Mucosa of rectum (tissue), 2 donors: ENCODE data around the gene PPP1R13L.
"Not testable (repeated sequence)": the region's sequence is repeated elsewhere in the genome, so short reads cannot be mapped to it uniquely, and the experiment has no call there.

Source experiments
- H3K27ac ChIP-seq, 2 donors: one replicate each; pipeline ENCODE4 v1.7.0; 2013; ENCODE audit warnings: inconsistent platforms in 2 of 2, low read depth in 2 of 2, low read length in 2 of 2
- H3K27me3 ChIP-seq, 2 donors: one replicate each; pipeline ENCODE4 v1.7.0; 2013; ENCODE audit warnings: low read length in 2 of 2; ENCODE audit not compliant: control insufficient read depth in 2 of 2, insufficient read depth in 2 of 2
- H3K36me3 ChIP-seq, 2 donors: one replicate each; pipeline ENCODE4 v1.7.0; 2013; ENCODE audit warnings: low read length in 2 of 2; ENCODE audit not compliant: control insufficient read depth in 2 of 2, insufficient read depth in 2 of 2
- H3K4me1 ChIP-seq, 2 donors: one replicate each; pipeline ENCODE4 v1.7.0; 2013; ENCODE audit warnings: low read length in 2 of 2, mild to moderate bottlenecking in 1 of 2; ENCODE audit not compliant: control insufficient read depth in 2 of 2, insufficient read depth in 2 of 2
- H3K4me3 ChIP-seq, 2 donors: one replicate each; pipeline ENCODE4 v1.7.0; 2013; ENCODE audit warnings: low read length in 2 of 2
- H3K9ac ChIP-seq, 2 donors: one replicate each; pipeline ENCODE4 v1.7.0; 2013; ENCODE audit warnings: low read length in 2 of 2, low read depth in 1 of 2, mild to moderate bottlenecking in 1 of 2
- H3K9me3 ChIP-seq, 2 donors: one replicate each; pipeline ENCODE4 v1.7.0; 2013; ENCODE audit warnings: low read length in 2 of 2; ENCODE audit not compliant: control insufficient read depth in 2 of 2
- donor health status: healthy.
- donor health status: Normal muscosa, but diverticular disease.

PPP1R13L gene

GRCh38 chr19:45432543-45432942 is 27.7 kb upstream of the PPP1R13L start:
- not testable (repeated sequence) for H3K4me1 ChIP-seq, H3K9ac ChIP-seq, H3K9me3 ChIP-seq, H3K27ac ChIP-seq, H3K4me3 ChIP-seq, H3K27me3 ChIP-seq, H3K36me3 ChIP-seq

DNA sequence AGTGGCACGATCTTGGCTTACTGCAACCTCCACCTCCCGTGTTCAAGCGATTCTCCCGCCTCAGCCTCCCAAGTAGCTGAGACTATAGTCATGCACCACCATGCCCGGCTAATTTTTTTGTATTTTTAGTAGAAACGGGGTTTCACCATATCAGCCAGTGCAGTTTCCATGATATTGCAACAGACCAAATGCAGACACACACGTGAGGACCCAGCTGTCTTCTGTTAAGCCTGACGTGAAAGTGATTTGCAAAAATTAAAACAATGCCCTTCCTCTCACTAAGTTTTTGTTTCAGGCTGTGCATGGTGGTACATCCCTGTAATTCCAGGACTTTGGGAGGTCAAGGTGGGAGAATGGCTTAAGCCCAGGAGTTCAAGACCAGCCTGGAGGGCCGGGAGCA is 26.1 kb upstream of the PPP1R13L start:
- not testable (repeated sequence) for H3K36me3 ChIP-seq, H3K4me3 ChIP-seq, H3K27ac ChIP-seq, H3K9me3 ChIP-seq, H3K4me1 ChIP-seq, H3K9ac ChIP-seq, H3K27me3 ChIP-seq

GRCh38 chr19:45429896-45430295 is 25.0 kb upstream of the PPP1R13L start:
- not testable (repeated sequence) for H3K9me3 ChIP-seq, H3K36me3 ChIP-seq, H3K4me1 ChIP-seq, H3K27me3 ChIP-seq, H3K4me3 ChIP-seq, H3K9ac ChIP-seq, H3K27ac ChIP-seq

GRCh38 chr19:45428384-45429231 is 23.7 kb upstream of the PPP1R13L start:
- Histone ChIP-seq H3K9ac (peak overlapping the region in 1 of 2 donors; percentile 54), H3K4me3 (peak overlapping the region; percentile 53 to 62), H3K9me3 (no peaks in the 10 kb centered on the region), H3K27me3 (peaks cover 2 to 4% of the 10 kb centered on the region in 2 donors), H3K27ac (peak overlapping the region in 1 of 2 donors; percentile 43), H3K36me3 (no peaks in the 10 kb centered on the region), H3K4me1 (peaks cover 9 to 10% of the 10 kb centered on the region in 2 donors)

DNA sequence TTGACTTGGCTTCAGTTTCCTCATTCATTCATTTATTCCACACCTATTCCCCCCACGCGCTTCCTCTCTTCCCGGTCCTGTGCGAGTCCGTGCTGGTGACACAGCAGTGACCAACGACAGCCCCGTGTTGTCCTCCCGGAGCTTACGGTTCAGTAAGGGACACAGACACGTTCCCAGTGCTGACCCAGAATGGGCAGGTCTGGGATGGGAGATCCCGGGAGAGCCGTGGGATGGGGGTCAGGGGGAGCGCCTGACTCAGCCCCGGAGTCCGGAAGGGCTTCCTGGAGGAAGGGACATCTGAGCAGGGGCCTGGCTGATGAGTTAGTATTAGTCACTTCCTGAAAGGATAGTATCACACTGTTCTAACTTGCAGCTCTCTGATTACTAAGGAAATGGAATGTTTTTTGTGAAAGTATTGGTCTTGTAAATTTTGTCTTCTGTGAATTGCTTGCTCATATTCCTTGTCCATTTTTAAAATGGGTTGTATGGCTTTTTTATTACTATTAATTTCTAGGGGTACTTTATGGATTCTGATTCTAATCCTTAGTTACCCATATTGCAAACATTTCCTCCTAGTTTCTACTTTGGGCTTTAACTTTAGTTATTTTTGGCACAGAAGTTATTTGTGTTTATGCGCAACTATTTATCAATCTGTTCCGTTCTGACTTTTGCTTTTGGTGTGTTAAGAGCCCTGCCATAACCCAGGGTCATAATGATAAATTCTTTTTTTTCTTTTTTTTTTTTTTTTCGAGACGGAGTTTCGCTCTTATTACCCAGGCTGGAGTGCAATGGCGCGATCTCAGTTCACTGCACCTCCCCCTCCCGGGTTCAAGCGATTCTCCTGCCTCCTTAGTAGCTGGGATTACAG is 19.6 kb upstream of the PPP1R13L start:
- peaks cover 2 to 4% of the 10 kb centered on the region in 2 donors for H3K27me3 ChIP-seq
- H3K4me1 ChIP-seq, result peaks cover 16 to 23% of the 10 kb centered on the region in 2 donors

GRCh38 chr19:45423589-45424190 is 18.8 kb upstream of the PPP1R13L start, which contains the start of gene ERCC1:
Gene ERCC1, minus strand, starts transcription at chr19:45423917. Its CDS starts 543 bp downstream, at chr19:45423374.
- peak within 1 kb of the TSS; percentile 85 to 94 for H3K27ac ChIP-seq
- H3K4me3 ChIP-seq, result peak within 1 kb of the TSS; percentile 76 to 85
- peak within 1 kb of the TSS; percentile 80 to 94 for H3K9ac ChIP-seq
- H3K27me3 ChIP-seq, result peaks cover 0 to 4% of the 10 kb centered on the region in 2 donors
- peaks cover 0 to 13% of the 10 kb centered on the region in 2 donors for H3K36me3 ChIP-seq
- H3K9me3 ChIP-seq, result no peaks in the 10 kb centered on the region
- H3K4me1 ChIP-seq, result peaks cover 22 to 23% of the 10 kb centered on the region in 2 donors

More for the DNA sequence above, 19.6 kb upstream of the PPP1R13L start:
- H3K4me3 ChIP-seq, result peak overlapping the region; percentile 76 to 85
- H3K36me3 ChIP-seq, result peaks cover 0 to 7% of the 10 kb centered on the region in 2 donors
- H3K9ac ChIP-seq, result peak overlapping the region; percentile 80 to 94
- H3K9me3 ChIP-seq, result no peaks in the 10 kb centered on the region
- peak overlapping the region; percentile 85 to 94 for H3K27ac ChIP-seq

DNA sequence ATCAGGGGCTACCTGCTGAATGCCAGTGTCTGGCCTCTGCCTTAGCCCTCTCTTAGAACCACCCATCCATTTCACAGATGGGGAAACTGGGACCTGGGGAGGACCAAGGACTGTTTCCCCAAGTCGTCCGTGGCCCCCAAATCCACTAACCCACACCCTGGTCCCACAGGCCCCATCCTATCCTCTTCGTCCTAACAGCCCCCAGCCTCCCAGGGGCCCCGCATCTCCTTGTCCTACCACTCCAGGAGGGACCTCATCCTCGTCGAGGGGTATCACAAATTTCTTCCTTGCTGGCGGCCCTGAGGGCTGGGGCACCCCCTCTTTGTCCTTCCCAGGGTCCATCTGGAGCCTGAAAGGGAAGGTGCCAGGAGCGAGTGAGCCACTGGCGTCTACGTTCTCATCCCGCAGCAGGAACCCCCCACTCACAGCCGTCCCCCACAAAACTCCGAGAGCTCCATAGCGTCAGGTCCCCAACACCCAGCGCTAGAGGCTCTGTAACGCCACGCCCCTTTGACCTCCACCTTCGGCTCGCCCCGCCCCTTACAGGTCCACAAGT is 18.2 kb upstream of the PPP1R13L start:
- H3K27ac ChIP-seq, result peak overlapping the region; percentile 85 to 94
- peaks cover 0 to 13% of the 10 kb centered on the region in 2 donors for H3K36me3 ChIP-seq
- H3K9ac ChIP-seq, result peak overlapping the region; percentile 74 to 80
- H3K27me3 ChIP-seq, result no peaks in the 10 kb centered on the region
- H3K4me3 ChIP-seq, result peak overlapping the region; percentile 76 to 85
- H3K9me3 ChIP-seq, result no peaks in the 10 kb centered on the region
- H3K4me1 ChIP-seq, result peaks cover 22 to 23% of the 10 kb centered on the region in 2 donors

- H3K9me3 ChIP-seq, result no peaks in the 10 kb centered on the region
- no peak overlapping the region for H3K27ac ChIP-seq
- H3K9ac ChIP-seq, result no peak overlapping the region
- peaks cover 22 to 23% of the 10 kb centered on the region in 2 donors for H3K4me1 ChIP-seq
- no peak overlapping the region for H3K4me3 ChIP-seq
- H3K27me3 ChIP-seq, result no peaks in the 10 kb centered on the region
- H3K36me3 ChIP-seq, result peaks cover 4 to 15% of the 10 kb centered on the region in 2 donors
These were observed 17.2 kb upstream of the PPP1R13L start for GRCh38 chr19:45421947-45422498.

DNA sequence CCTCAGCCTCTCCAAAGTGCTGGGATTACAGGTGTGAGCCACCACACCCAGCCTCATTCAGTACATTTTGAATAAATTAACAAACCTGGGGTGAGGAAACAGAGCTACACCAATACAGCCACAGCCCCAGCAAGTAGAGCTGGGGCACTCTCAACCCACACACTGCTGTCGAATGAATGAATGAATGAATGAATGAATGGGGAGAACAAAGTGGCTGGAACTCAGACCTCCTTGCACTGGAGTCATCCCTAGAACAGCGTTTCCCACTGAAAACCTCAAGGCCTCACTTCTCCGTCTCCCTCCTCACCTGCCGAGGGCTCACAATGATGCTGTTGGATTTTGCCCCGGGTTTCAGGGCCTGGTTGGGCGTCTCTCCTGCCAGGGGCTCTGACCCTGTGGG is 16.0 kb upstream of the PPP1R13L start:
- Histone ChIP-seq H3K4me3 (no peak overlapping the region), H3K4me1 (peaks cover 22 to 23% of the 10 kb centered on the region in 2 donors), H3K9ac (no peak overlapping the region), H3K36me3 (peaks cover 4 to 18% of the 10 kb centered on the region in 2 donors), H3K9me3 (no peaks in the 10 kb centered on the region), H3K27me3 (no peaks in the 10 kb centered on the region), H3K27ac (no peak overlapping the region)
